Right atrium auricular region (tissue), 2 donors: ENCODE measurements around the gene SMG1. TPM values are rescaled to one million over a fixed set of nuclear protein-coding genes. Genes with fewer than 3 reads are reported as not detected.

Source experiments
- DNase-seq: peaks from one replicate; pipeline ENCODE4 v3.0.0-alpha.2; 2019; ENCODE audit warnings: low spot score
- H3K27ac ChIP-seq, 2 donors: fragments of 200-600 bp; sonication (generic); 1 replicate in 1 of 2; 2 replicates in 1 of 2; pipeline ENCODE4 v1.5.1; 2016 to 2019
- H3K27me3 ChIP-seq, 2 donors: fragments of 200-600 bp; sonication (generic); one replicate each; pipeline versions ENCODE4 v1.5.1 to v1.6.0; 2017 to 2019
- H3K36me3 ChIP-seq: fragments of 200-600 bp; sonication (generic); one replicate; pipeline ENCODE4 v1.5.1; 2016
- H3K4me1 ChIP-seq, 2 donors: fragments of 200-600 bp; sonication (generic); one replicate each; pipeline versions ENCODE4 v1.5.1 to v1.6.0; 2017 to 2019
- H3K4me3 ChIP-seq, 2 donors: fragments of 200-600 bp; sonication (generic); 1 replicate in 1 of 2; 2 replicates in 1 of 2; pipeline ENCODE4 v1.5.1; 2017 to 2019; ENCODE audit warnings: mild to moderate bottlenecking in 1 of 2, moderate library complexity in 1 of 2
- H3K9me3 ChIP-seq, 2 donors: fragments of 200-600 bp; sonication (generic); one replicate each; pipeline ENCODE4 v1.5.1; 2019
- CTCF ChIP-seq, 2 donors: fragments of 200-600 bp; sonication (generic); IDR thresholded peaks; one replicate each; pipeline ENCODE4 v1.5.1; 2019; ENCODE audit warnings: antibody characterized with exemption in 2 of 2
- total RNA-seq, 2 donors: library from RNA; depleted of rRNA; stranded (reverse); fragments of >200 nt; gene quantifications; one replicate each; pipeline ENCODE4 v1.1.0, GENCODE V29; 2016

The SMG1 gene
- total RNA-seq, 2 donors from 2014 or later, result 35.9 to 49.6 TPM

- H3K4me1 ChIP-seq, result no peaks in the 10 kb centered on the region
- peaks cover 74% of the 10 kb centered on the region for H3K36me3 ChIP-seq
- no peak for DNase-seq
- H3K4me3 ChIP-seq, result no peak overlapping the region
- TF ChIP-seq CTCF (IDR thresholded peaks at IDR 0.05), result no peak
- H3K27ac ChIP-seq, result no peak overlapping the region
- H3K27me3 ChIP-seq, result no peaks in the 10 kb centered on the region
- no peaks in the 10 kb centered on the region for H3K9me3 ChIP-seq
Measured at GRCh38 chr16:18811925-18812324, 114.3 kb downstream of the SMG1 start.

GRCh38 chr16:18809165-18809564 is 117.0 kb downstream of the SMG1 start:
- Histone ChIP-seq H3K4me1 (peaks cover 0 to 6% of the 10 kb centered on the region in 2 donors), H3K9me3 (no peaks in the 10 kb centered on the region), H3K4me3 (no peak overlapping the region), H3K27me3 (no peaks in the 10 kb centered on the region), H3K36me3 (peaks cover 46% of the 10 kb centered on the region), H3K27ac (no peak overlapping the region)
- DNase-seq, result no peak
- TF ChIP-seq CTCF (IDR thresholded peaks at IDR 0.05), result no peak

- no peak for TF ChIP-seq CTCF (IDR thresholded peaks at IDR 0.05)
- no peaks in the 10 kb centered on the region for H3K9me3 ChIP-seq
- H3K4me1 ChIP-seq, result peaks cover 0 to 33% of the 10 kb centered on the region in 2 donors
- H3K27ac ChIP-seq, result peak overlapping the region in 1 of 2 donors; percentile 33
- H3K4me3 ChIP-seq, result no peak overlapping the region
- H3K36me3 ChIP-seq, result peaks cover 19% of the 10 kb centered on the region
- no peaks in the 10 kb centered on the region for H3K27me3 ChIP-seq
- DNase-seq, result no peak
Measured at GRCh38 chr16:18805257-18805773, 120.9 kb downstream of the SMG1 start.

- no peaks in the 10 kb centered on the region for H3K27me3 ChIP-seq
- no peaks in the 10 kb centered on the region for H3K9me3 ChIP-seq
- H3K36me3 ChIP-seq, result peaks cover 12% of the 10 kb centered on the region
- TF ChIP-seq CTCF (IDR thresholded peaks at IDR 0.05), result no peak
- no peak for DNase-seq
- H3K4me3 ChIP-seq, result no peak overlapping the region
- H3K4me1 ChIP-seq, result peaks cover 0 to 41% of the 10 kb centered on the region in 2 donors
- peak overlapping the region; percentile 33 to 54 for H3K27ac ChIP-seq
Measured at GRCh38 chr16:18804540-18804939, 121.7 kb downstream of the SMG1 start.

- Histone ChIP-seq H3K9me3 (no peaks in the 10 kb centered on the region), H3K4me1 (peaks cover 0 to 47% of the 10 kb centered on the region in 2 donors), H3K36me3 (peaks cover 5% of the 10 kb centered on the region), H3K27ac (peak overlapping the region; percentile 33 to 54), H3K4me3 (no peak overlapping the region), H3K27me3 (no peaks in the 10 kb centered on the region)
- no peak for TF ChIP-seq CTCF (IDR thresholded peaks at IDR 0.05)
- no peak for DNase-seq
Measured at GRCh38 chr16:18803569-18804462, 122.4 kb downstream of the SMG1 start.
